ENCODE data around the gene LIF. TPM values are rescaled to one million over a fixed set of nuclear protein-coding genes. Genes with fewer than 3 reads are reported as not detected.

The LIF gene
- total and polyA plus RNA-seq, 2 donors (not counting 3 experiments of a cell fraction or from before 2014, with no cell fraction given) = 0.12 to 0.27 TPM

DNA sequence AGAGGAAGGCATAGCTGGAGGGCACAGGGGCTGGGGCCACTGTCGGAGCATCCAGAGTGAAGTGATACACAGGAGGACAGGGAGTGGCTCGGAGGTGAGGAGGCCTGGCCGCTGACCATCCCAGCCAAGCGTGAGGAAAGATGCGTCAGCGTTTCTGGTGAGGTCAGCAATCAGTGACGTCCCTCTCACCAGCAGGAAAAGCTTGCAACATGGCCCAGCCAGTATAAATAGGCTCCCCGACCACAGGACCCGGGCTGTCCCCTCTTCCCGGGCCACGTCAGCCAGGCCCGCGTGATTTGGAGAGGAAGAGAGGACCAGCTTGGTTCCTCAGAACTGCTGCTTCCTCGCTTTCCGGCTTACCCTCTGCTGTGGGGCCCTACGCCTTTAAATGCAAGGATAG lies 24.3 kb upstream of the LIF start:
- dilution Hi-C loops (cut with MboI; ENCODE audit: extremely low pct_ligation_motif_present, low sequenced_read_pairs) = no loop called here
- no peak for FAIRE-seq
- DNase-seq (ENCODE audit: low read depth, low spot score) = no peak
- ChIA-PET CTCF (interaction anchor here (0.9 to 1.4 kb wide), 4 partner anchors 10 to 163 kb away, joined by 3 to 5 read pairs (median 4); no protein-coding TSS in a partner anchor), POLR2A (no interaction called here)
- TF ChIP-seq JUN (IDR thresholded peaks at IDR 0.05; ENCODE audit: borderline replicate concordance, insufficient read depth, insufficient read length, low read depth) = no peak
- TF ChIP-seq POLR2AphosphoS5 (IDR thresholded peaks at IDR 0.05; ENCODE audit: insufficient read depth, low read depth, low read length) = no peak
- no peak for TF ChIP-seq MYC (IDR thresholded peaks at IDR 0.05; ENCODE audit: low read depth, low read length)
- TF ChIP-seq, protein P1, sequence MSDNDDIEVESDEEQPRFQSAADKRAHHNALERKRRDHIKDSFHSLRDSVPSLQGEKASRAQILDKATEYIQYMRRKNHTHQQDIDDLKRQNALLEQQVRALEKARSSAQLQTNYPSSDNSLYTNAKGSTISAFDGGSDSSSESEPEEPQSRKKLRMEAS (IDR thresholded peaks at IDR 0.05; ENCODE audit: insufficient read depth, insufficient read length) = no peak
- TF ChIP-seq FOS (IDR thresholded peaks at IDR 0.05; ENCODE audit: borderline replicate concordance, insufficient read depth, low read length) = no peak
- TF ChIP-seq, protein P2, sequence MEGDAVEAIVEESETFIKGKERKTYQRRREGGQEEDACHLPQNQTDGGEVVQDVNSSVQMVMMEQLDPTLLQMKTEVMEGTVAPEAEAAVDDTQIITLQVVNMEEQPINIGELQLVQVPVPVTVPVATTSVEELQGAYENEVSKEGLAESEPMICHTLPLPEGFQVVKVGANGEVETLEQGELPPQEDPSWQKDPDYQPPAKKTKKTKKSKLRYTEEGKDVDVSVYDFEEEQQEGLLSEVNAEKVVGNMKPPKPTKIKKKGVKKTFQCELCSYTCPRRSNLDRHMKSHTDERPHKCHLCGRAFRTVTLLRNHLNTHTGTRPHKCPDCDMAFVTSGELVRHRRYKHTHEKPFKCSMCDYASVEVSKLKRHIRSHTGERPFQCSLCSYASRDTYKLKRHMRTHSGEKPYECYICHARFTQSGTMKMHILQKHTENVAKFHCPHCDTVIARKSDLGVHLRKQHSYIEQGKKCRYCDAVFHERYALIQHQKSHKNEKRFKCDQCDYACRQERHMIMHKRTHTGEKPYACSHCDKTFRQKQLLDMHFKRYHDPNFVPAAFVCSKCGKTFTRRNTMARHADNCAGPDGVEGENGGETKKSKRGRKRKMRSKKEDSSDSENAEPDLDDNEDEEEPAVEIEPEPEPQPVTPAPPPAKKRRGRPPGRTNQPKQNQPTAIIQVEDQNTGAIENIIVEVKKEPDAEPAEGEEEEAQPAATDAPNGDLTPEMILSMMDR (IDR thresholded peaks at IDR 0.05; ENCODE audit: extremely low read depth in 1 of 2, insufficient read depth in 1 of 2, low read depth in 1 of 2, low read length in 2 of 2) = no peak
- TF ChIP-seq POLR2A (IDR thresholded peaks at IDR 0.05; ENCODE audit: low read depth, low read length) = no peak
- no peak for TF ChIP-seq EZH2 (IDR thresholded peaks at IDR 0.05; ENCODE audit: borderline replicate concordance, low read depth, low read length, severe bottlenecking)
- no peak for TF ChIP-seq GATA2 (IDR thresholded peaks at IDR 0.05; ENCODE audit: insufficient read depth, insufficient read length, low read depth, low read length)
- intact Hi-C loops (cut with micrococcal nuclease) = no loop called here
- Histone ChIP-seq H3K9ac (replicated peaks; ENCODE audit: extremely low read depth, insufficient read depth, low read length) (no peak overlapping the region), H3K4me2 (ENCODE audit: insufficient read depth, low read length) (no peak overlapping the region), H2AFZ (ENCODE audit: low read depth, low read length) (peak overlapping the region; percentile 27), H3K36me3 (ENCODE audit: control insufficient read depth in 2 of 2, extremely low read depth in 1 of 2, insufficient read depth in 2 of 2, low read length in 2 of 2) (no peaks in the 10 kb centered on the region), H3K9me1 (replicated peaks; ENCODE audit: control insufficient read depth, extremely low read depth, insufficient read depth, low read length) (no peaks in the 10 kb centered on the region), H3K4me3 (replicated peaks in 1 of 3; ENCODE audit: insufficient read depth in 1 of 3, low read depth in 1 of 3, low read length in 3 of 3) (no peak overlapping the region), H3K79me2 (ENCODE audit: control insufficient read depth, insufficient read depth, low read length) (no peaks in the 10 kb centered on the region), H3K27ac (ENCODE audit: insufficient read depth, low read depth, low read length) (no peak overlapping the region), H4K20me1 (replicated peaks; ENCODE audit: control insufficient read depth, extremely low read depth, insufficient read depth, low read length) (no peaks in the 10 kb centered on the region), H3K27me3 (ENCODE audit: control insufficient read depth in 2 of 2, insufficient read depth in 2 of 2, low read length in 2 of 2) (no peaks in the 10 kb centered on the region), H3K4me1 (ENCODE audit: control insufficient read depth, extremely low read depth, insufficient read depth, low read length) (no peaks in the 10 kb centered on the region), H3K9me3 (replicated peaks; ENCODE audit: control insufficient read depth, insufficient read depth, low read length) (no peaks in the 10 kb centered on the region)
- no TSS peak for BruUV-seq (replicated peaks)
